Right forelimb (tissue), 1 donor: ENCODE measurements around the gene RABL3.
"Not testable (repeated sequence)": the region's sequence is repeated elsewhere in the genome, so short reads cannot be mapped to it uniquely, and the experiment has no call there.

Experiments used
- DNase-seq: peaks from one replicate; pipeline ENCODE4 v3.0.0-alpha.2; 2018

Gene RABL3

DNA sequence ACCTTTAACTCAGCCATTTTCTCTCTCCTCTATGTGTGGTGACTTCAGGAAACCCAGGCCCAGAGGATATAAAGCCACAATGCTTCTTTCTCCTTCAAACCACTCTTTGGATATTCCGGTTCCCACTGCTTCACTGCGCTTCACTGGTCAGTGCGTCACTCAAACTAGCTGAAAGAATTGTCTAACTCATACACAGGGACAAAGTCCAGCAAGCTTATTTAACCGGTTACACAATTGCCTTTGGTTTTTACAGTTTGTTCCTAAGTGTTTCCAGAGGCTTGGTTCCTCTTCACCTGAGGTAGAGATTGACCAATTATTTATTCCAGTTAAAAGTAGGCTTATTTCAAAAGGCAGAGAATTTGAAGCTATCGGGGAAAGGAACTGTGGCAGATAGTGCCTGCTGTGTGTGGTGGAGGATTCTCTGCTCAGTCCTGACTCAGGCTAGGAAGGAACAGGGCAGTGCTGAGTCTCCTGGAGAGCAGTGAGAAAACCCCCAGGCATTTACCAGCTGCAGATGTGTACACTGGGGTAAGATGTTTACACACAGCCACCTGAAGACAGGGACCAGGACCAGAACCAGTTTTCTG is 60.1 kb downstream of the RABL3 start, which contains the start of gene HGD:
TSS of gene HGD (minus strand) at position 145 of the 587 bp plus-strand sequence. CDS start at position 17, 128 bp downstream.
- no peak for DNase-seq

DNA sequence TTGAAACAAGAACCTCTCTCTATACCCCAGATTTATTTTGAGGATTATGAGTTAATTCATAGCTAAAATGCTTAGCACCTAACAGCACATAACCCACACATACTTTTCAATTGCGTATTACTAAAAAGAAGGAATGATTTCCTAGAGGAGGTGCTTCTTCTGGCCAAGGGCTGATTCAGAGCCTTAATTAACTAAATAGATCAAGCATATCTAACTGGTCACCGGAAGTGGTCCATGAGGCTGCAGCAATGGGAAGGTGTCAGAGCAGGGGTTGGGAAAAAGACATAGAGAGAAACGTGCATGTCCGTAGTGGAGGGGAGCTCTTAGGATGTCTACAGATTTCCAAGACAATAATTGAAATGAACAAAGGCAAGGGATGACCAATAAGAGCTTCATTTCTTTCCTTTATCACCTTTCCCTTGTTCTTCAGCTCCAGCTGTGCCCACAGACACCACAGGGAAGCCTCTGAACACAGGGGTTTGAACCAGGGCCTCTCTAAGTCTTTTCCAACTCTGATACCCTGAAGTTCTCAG is 60.7 kb downstream of the RABL3 start:
- no peak for DNase-seq

DNA sequence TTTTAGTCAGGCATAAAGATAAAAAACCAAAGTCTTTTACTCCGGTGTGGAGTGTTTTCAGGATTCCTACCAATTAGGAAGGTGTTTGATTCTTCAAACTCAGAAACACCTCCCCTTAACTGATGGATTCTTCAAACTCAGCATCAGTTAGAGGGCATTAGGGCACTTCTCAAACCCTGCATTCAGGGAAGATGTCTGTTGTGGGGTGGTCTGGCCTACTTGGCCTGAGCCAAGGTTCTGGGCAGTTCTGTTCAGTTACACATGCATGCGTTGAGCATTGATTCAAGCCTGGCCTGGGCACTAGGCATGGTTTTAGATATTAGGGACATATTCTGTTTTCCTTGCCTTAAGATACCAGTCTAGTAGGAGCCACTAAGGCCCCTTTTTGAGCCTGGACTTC is 61.3 kb downstream of the RABL3 start:
- no peak for DNase-seq

DNA sequence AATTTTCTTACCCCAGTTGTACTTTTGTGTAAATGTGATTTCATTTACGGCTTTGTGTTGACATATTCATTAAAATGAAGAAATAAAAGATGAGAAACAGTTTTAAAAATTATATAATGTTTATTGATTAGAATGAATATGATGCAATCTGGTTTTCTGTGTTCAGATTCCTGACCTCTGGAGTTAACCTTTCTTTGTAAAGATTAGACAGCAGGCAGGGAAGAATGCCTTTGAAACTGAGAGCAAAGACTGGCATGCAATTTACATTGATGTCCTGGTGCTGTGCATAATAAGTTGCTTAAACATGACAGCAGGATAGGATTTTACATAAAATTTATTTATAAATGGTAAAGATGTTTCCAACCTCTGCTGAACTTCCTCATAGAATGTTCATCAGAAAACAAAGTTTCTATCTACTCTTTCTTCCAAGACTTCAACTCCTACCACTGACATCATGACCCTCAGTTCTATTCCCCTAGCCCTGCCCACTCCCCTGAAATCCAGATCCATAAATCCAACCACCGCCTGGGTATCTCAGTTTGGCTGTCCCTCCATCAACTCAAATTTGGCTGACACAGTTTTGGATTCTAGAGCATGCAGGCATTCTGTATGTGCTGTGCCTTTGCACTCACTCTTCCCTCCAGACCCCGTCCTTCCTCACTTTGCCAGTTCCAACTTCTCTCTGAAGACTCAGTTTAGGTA is 62.0 kb downstream of the RABL3 start:
- no peak for DNase-seq

DNA sequence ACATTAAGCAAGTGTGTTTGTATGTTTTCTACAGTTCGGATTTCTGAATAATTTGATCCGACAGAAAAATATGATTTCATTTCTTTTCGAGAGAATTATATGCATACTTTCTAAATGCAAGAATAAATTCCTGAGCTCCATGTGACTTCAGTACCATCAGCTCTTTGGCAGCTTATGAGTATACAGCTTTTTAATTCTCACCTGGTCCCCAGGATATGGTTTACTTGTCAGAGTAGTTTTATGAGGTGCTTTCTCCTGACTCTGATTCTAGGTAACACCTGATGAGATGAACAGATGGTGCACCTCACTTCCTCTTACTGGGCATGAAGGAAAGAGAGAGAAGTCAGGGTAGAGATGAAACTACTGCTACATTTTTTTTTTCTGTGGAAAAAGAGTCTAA is 63.3 kb downstream of the RABL3 start:
- no peak for DNase-seq

DNA sequence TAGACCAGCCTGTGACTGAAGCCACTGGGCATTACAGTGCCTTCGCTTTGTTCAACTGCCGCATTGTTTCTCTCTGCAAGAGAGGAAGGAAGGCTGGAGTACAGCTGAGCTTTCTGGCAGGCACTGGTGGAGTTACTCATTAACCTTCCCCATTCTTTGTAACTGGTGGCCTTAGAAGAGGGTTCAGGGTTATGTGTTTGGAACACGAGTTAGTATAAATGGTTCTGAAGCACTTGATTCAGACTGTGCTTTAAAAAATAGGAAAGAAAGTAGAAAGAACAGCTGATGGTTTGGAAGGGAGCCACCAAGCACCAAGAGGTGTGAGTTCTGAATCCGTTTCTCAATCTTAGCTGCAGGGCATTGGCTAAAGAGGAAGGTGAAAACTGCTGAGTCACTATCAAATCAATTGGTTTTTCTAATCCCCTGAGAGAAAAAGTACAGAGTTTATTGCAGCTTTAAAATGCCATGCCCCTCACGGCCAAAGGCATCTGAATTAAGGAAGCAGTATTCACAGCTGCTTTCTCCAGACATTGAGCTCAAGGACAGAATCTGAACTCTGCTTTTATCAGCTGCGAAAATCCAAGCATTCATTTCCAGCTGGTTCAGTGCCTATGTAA is 63.9 kb downstream of the RABL3 start:
- no peak for DNase-seq

DNA sequence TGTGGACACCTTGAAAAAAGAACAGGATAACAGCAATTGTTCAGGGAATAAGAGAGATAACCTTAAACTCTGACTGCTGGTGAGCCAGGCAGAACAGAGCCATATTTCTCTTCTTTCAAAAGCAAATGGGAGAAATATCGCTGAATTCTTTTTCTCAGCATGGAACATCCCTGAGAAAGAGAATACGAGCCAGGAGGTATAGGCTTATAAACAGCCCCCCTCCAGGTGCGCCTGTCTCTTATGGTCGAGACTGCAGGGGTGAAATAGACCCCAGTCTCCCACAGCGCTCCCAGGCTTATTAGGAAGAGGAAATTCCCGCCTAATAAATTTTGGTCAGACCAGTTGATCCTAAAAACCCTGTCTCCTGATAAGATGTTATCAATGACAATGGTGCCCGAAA is 65.1 kb downstream of the RABL3 start:
- not testable (repeated sequence) for DNase-seq

DNA sequence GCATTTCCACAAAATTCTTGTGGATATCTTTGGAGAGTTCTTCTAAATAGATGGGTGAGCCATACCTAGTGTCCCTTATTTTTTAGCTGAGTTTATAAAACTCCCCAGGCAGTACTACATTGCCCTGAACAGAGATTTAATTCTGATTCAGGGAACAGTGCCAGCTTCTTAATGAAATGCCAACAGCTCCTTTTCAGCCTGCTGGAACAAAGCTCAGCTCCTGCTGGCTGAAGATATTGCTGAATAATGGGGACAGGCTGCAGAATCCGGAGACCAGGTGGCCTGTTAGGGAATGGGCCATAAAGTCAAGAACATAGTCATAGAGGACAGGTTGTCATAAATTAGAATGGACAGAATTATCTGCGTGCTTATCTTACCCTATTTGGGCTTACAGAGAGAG is 69.2 kb downstream of the RABL3 start:
- DNase-seq, result no peak

DNA sequence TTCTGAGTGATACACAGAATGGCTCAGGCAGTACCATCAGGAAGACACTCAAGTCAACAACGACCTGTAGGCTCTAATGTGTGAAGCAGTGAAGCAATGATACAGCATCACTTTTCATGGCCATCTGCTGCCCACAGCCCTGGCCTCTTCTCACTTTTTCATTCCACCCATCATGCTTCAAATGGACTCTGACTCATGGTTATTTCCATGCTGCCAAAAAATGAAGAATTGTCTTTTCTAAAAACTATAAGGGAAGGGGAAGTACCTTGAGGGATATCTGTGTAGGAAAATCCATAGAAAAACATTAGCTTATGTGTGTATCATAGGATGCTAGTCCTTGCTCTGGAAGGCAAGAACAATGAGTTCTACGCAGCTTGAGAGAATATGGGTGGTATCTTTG is 71.7 kb downstream of the RABL3 start:
- no peak for DNase-seq

DNA sequence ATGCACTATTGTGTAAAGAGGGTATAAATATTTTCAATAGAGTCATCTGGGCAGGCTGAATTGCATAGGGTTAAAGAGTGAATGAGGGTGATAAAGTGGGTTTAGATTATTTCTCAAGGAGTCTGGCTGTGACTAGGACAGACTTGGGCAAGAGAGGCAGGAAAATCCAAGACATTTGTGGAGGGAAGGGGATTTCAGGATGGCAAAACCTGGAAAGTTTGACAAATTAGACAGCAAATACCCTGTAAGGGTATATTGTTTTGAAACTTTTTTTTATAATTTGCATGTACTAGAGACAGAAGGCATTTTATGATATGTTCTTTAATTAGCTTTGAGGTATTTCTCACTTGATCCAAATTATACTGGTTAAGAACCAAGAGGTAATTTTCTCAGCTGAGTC is 77.4 kb downstream of the RABL3 start:
- DNase-seq, result no peak

DNA sequence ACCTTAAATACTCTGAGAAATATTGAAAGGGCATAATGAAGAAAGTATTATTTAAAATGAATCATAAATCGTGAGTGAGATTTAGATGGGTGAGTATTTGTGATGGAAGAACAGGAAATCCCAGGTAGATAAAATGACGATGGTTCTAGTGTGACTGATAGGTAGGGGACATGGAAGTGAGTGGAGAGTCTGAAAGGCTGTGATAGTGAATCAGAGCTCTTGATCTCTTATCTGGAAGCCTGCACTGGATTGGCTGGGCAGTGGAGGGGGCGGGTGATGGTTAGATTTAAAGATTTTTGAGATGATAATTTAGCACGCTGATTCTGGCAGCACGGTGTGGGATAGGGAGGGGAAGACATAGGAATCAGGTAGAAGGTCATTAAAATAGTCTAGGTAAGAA is 80.4 kb downstream of the RABL3 start:
- DNase-seq, result no peak

DNA sequence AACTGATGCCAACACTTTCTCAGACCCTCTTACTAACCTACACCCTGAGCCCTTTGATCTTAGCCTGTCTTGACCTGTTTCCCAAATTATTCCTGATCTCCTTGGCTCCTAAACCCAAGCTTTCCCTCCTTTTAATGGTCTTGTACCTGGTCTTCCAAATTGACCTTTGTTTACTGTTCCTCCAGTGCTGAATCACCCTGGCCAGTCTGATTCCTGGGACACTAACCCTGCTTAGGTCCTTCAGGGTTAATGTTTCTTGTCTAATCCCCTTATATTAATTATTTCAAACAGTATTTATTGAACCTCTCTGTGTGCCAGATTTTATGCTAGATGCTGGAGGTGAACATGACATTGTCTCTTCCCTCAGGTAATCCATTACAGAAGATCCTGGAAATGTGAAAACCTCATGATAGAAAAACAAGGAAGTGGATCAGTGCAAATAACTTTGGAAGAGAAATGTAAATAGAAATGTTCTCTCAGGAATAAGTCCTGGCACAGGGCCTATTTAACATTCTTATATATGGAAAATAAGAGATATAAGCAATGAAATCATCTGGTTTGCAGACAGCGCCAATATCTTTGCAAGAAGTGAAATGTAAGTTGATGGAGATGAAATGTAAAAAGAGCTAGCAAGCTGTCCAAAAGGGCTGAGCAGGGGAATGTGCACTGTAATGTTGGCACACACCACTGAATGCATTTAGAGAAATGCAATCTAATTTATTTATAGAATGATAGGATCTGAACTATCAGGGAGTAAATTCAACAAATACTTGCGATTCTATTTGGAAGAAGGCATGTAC is 81.0 kb downstream of the RABL3 start:
- DNase-seq, result no peak

DNA sequence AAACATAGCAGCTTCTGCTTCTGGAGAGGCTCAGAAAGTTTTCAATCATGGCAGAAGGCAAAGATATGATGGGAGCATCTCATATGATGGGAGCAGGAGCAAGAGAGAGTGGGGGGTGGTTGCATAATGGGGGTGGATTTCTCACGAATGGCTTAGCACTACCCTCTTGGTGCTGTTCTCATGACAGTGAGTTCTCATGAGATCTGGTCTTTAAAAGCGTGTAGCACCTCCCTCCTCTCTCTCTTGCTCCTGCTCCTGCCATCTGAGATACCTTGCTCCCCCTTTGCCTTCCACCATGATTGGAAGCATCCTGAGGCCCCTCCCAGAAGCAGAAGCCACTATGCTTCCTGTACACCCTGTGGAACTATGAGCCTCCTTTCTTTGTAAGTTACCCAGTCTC is 82.5 kb downstream of the RABL3 start:
- no peak for DNase-seq

DNA sequence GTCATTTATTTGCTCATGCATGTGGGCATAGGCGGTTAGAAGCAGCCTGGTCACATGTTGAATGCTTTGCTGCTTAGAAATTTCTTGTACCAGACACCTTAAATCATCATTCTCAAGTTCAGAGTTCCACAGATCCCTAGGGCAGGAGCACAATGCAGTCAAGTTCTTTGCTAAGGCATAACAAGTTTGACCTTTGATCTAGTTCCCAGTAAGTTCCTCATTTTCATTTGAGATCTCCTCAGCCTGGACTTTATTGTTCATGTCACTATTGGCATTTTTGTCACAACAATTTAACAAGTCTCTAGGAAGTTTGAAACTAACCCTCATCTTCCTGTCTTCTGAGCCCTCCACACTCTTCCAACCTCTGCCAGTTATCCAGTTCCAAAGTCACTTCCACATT is 83.0 kb downstream of the RABL3 start:
- DNase-seq, result no peak

DNA sequence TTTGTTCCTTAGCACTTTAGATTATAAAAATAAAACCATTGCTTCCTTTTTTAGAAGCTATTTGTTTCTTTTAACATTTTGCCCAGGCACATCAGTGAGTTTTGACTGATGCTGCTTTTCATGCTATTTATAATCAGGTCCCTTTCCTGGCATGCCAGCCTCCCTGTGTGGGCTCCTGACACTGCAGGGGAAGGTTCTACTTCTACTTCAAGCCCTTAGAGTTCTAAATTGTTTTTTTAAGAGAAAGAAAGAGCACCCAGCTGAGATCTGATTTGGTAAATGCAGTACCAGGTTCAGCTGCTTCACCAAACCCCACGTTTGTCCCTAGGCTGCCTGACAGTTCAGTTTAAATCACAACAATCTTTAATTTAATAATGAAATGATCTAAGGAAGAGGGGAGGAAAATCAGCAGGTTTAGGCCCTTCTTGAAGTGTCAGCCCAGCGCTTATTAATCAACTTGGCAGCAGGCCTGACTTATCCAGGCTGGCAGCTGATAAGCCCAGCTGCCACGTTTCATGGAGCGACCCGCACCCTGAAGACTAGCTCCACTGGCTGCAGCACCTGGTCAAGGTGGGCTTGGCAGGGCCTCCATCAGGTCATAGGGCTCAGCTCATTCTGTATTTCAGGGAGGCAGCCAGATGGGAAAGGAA is 89.3 kb downstream of the RABL3 start:
- DNase-seq, result no peak

DNA sequence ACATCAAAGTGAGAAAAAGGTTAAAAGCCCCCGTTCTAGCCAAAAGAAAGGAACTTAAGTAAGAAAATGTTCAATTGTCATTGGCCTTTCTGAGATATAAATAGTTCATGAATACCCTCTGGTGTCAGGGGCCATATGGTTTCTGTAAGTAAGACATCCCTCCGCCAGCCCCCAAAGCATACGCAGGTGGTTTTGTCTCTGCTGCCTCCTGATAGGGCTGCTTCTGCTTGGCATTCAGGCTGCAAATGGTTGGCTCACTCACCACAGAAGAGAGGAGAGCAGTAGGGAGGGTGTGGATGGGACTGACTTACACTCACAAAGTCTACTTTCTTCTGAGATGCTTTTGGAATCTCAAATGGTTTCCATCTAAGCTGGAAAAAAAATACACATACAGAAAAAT is 90.0 kb downstream of the RABL3 start:
- DNase-seq, result no peak

DNA sequence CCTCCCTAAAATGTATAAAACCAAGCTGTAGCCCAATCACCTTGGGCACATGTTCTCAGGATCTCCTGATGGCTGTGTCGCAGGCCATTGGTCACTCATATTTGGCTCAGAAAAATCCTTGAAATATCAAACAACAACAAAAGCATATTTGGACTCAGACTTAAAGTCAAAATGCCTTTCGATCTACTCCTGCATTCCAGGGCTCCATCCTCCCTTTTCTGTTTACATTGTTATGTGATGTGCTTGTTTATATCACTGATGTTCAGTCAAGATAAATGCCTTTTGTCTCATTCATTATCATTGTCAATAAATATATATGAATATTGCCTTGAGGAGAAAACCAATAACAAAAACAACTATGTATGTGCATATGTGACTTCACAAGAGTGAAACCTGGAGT is 92.0 kb downstream of the RABL3 start:
- no peak for DNase-seq

DNA sequence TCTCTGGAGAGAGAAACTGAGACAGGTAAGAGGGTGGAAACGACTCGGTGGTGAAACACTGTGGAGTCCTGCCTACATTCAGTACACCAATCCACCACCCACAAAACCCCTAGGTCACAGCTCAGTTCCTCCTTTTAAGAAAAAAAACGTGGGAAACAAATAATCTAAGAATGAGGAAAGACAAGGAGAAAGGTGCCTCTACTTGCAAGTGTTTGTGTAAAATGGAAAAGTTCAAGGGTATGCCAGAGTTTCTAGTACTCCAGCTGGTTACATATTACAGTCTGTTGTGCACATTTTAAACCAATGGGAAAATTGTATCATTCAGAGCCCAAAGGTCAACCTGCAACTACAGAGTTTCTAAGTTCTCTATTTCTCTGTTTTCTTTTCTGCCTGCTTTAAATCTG is 92.5 kb downstream of the RABL3 start:
- DNase-seq, result no peak

DNA sequence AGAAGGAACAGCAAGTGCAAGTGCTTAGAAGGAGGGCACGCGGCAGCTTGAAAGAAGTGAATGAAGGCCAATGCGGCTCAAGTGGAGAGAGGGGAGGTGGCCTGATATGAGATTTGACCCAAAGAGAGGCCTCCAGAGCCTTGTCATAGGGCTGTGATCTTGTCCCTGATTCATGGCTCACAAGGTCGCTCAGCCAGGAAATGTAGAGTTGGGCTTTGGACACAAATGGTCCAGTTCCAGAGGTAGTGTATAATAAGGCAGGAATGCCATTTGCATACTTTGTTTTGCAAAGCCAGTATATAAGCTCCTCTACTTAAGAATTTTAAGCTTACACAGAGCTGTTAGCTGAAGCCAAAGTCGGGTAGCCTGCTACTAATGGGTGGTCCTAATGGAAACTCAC is 94.0 kb downstream of the RABL3 start:
- DNase-seq, result no peak

DNA sequence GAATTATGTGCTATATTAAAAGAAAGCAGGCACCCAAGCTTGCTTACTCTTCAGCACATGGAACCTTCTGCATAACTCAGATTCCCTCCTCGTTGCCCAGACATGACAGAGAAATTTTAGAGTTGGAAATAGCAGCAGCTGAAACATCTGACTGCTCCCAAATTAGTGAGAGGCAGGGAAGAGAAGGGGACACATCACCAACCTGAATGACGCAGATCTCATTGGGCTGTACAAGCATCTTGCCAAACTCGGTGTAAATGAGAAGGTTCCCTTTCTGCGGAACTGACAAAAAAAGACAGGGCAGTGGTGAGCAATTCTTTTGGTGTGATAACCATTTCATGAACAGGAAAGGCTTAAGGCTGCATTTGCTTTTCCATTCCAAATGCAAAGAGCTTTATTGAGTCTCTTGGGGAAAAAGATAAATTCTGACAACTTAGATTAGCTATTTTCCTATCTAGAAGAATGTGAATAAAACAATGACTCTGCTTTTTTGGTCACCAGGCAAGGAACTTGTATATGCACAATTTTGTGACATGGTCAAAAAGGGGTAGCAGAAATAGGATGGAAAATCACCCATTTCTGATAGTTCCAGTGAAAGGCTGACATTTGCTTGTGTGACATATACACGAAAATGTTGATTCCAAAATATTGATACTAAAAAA is 95.4 kb downstream of the RABL3 start:
- no peak for DNase-seq

DNA sequence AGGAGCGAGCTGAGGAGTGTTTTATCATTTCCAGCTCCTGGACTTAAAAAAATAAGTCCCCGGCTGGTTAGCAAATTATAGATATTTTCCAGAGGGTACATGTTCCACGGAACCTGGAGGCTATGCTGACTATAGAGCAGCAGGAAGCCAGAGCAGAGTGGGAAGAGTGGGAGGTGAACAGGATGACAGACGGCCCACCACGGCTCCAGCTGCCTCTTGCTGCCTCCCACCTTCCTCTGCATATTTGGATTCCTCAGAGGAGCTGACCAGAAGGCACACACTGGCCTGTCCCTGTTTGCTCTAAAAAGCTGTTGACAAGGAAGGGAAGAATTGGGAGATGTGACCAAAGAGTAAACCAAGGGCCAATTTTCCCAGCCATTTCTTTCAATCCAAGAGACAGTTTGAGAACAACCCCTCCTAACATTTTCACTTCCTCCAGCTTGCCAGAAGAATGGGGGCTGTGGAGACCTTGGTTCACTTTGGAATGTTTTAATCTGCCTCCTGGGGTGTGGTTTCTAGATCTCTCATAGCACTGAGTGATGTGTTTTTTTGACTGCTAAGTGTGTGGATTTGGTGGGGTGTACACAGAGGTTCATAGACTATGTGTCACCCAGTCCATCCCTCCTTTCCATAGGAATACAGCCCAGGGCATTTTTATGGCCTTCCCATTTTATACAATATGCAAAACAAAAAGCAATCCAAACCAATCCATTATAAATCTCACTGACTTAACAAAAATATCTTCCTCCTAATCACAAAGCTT is 97.1 kb downstream of the RABL3 start:
- no peak for DNase-seq
